Measurements from ENCODE around the gene SPAG6. TPM values are rescaled to one million over a fixed set of nuclear protein-coding genes. Genes with fewer than 3 reads are reported as not detected.

The SPAG6 gene
- total RNA-seq, 2 experiments from 2014 or later: not detected

DNA sequence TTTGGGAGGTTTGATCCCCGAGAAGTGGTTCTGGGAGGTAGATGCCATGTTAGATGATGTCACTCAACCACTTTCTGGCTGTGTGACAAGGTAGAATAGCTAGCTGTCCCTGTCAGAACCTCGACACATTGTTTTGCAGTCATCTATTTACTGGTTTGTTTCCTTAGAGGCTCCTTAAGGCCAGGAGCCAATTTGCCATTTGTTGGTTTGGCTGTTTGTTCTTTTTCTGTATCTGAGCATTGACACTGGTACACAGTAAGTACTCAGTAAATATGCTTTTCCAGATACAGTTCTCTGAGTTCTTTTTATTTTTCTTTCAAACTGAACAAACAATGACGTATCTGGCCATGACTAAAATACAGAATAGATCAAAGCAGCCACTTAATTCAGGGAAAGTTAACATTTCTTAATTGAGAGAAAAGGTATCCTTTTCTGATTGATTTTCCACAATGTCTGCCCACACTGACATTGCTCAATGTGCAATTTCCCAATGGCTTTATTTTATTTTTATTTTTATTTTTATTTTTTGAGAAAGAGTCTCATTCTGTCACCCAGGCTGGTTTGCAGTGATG lies 121.6 kb downstream of the SPAG6 start:
- ChIA-PET POLR2A (no interaction called here), CTCF (no interaction called here)

Other genes starting within 250 kb of the SPAG6 start
- not detected for gene EBLN1, start 127.5 kb upstream of the SPAG6 start, total RNA-seq
- gene COMMD3, start 29.1 kb upstream of the SPAG6 start, total RNA-seq: 10 to 100 TPM; 71.3 to 75.0 TPM
- 10 to 100 TPM; 72.4 to 74.4 TPM for gene BMI1, start 24.4 kb upstream of the SPAG6 start, total RNA-seq

All from activated CD8-positive, alpha-beta memory T cell treated with anti-CD3 and anti-CD28 coated beads for 36 hours (primary cell).